Measurements from ENCODE around the gene PERM1. TPM values are rescaled to one million over a fixed set of nuclear protein-coding genes. Genes with fewer than 3 reads are reported as not detected.
A peak's percentile ranks its signal among the peaks of the same experiment; 100 is the strongest.

Gene PERM1
- total and polyA plus RNA-seq, 4 donors, result under 0.01 to 0.06 TPM; not detected in 2

GRCh38 chr1:939511-940106 is 42.3 kb downstream of the PERM1 start:
- TF ChIP-seq ZBTB33 (IDR thresholded peaks at IDR 0.05) (no peak), YY1 (IDR thresholded peaks at IDR 0.05) (no peak), CTCF (IDR thresholded peaks at IDR 0.05; ENCODE audit: low read depth, low read length, missing input control) (no peak), REST (IDR thresholded peaks at IDR 0.05) (no peak), MAX (IDR thresholded peaks at IDR 0.05) (no peak), HNF4G (IDR thresholded peaks at IDR 0.05) (no peak), TAF1 (conservative IDR thresholded peaks at IDR 0.05) (no peak), HNF4A (conservative IDR thresholded peaks at IDR 0.05) (no peak), EGR1 (IDR thresholded peaks at IDR 0.05; ENCODE audit: low read depth in 2 of 2) (no peak), NR2F2 (IDR thresholded peaks at IDR 0.05) (no peak)
- Histone ChIP-seq H3K9ac (ENCODE audit: low read depth in 1 of 2, low read length in 2 of 2) (no peak overlapping the region), H3K9me3 (ENCODE audit: control insufficient read depth in 4 of 4, low read length in 3 of 4) (no peaks in the 10 kb centered on the region), H3K36me3 (ENCODE audit: control insufficient read depth in 4 of 4, insufficient read depth in 3 of 4, low read depth in 1 of 4, low read length in 3 of 4) (no peaks in the 10 kb centered on the region), H3K27ac (ENCODE audit: low read depth in 1 of 2, low read length in 2 of 2) (no peak overlapping the region), H3K4me1 (ENCODE audit: control insufficient read depth in 4 of 4, insufficient read depth in 4 of 4, low read length in 3 of 4) (peaks cover 16 to 46% (median 23%) of the 10 kb centered on the region in 4 donors), H3K4me3 (ENCODE audit: low read depth in 1 of 3, low read length in 3 of 3) (peak overlapping the region in 1 of 3 donors; percentile 50), H3K27me3 (ENCODE audit: control insufficient read depth in 4 of 4, insufficient read depth in 4 of 4, low read length in 3 of 4) (peaks cover 0 to 4% (median 1%) of the 10 kb centered on the region in 4 donors)
- WGBS, result 25% methylated on average over 21 of the region's 21 CpGs
- DNase-seq (ENCODE audit: low spot score), result no peak

GRCh38 chr1:938711-939489 is 43.0 kb downstream of the PERM1 start:
- 71% methylated on average over 30 of the region's 30 CpGs for WGBS
- no peak for DNase-seq (ENCODE audit: low spot score)
- H3K36me3 ChIP-seq (ENCODE audit: control insufficient read depth in 4 of 4, insufficient read depth in 3 of 4, low read depth in 1 of 4, low read length in 3 of 4), result no peaks in the 10 kb centered on the region
- H3K9ac ChIP-seq (ENCODE audit: low read depth in 1 of 2, low read length in 2 of 2), result no peak overlapping the region
- no peak overlapping the region for H3K4me3 ChIP-seq (ENCODE audit: low read depth in 1 of 3, low read length in 3 of 3)
- peaks cover 0 to 4% (median 1%) of the 10 kb centered on the region in 4 donors for H3K27me3 ChIP-seq (ENCODE audit: control insufficient read depth in 4 of 4, insufficient read depth in 4 of 4, low read length in 3 of 4)
- H3K9me3 ChIP-seq (ENCODE audit: control insufficient read depth in 4 of 4, low read length in 3 of 4), result no peaks in the 10 kb centered on the region
- peaks cover 16 to 46% (median 23%) of the 10 kb centered on the region in 4 donors for H3K4me1 ChIP-seq (ENCODE audit: control insufficient read depth in 4 of 4, insufficient read depth in 4 of 4, low read length in 3 of 4)
- no peak for TF ChIP-seq TAF1 (conservative IDR thresholded peaks at IDR 0.05)
- TF ChIP-seq CTCF (IDR thresholded peaks at IDR 0.05; ENCODE audit: low read depth, low read length, missing input control), result no peak
- TF ChIP-seq HNF4G (IDR thresholded peaks at IDR 0.05), result no peak
- TF ChIP-seq REST (IDR thresholded peaks at IDR 0.05), result no peak
- no peak for TF ChIP-seq ZBTB33 (IDR thresholded peaks at IDR 0.05)
- H3K27ac ChIP-seq (ENCODE audit: low read depth in 1 of 2, low read length in 2 of 2), result no peak overlapping the region

Measured in liver (tissue), 9 donors.